Stimulated activated CD4-positive, alpha-beta T cell treated with anti-CD3 and anti-CD28 coated beads, Interleukin-2, amount 100 ng/mL, for 48 hours (primary cell): Measurements from ENCODE around the gene ETS2.

Experiments
- DNase-seq, 2 donors: peaks; one replicate each; pipeline ENCODE4 v3.0.0-alpha.2; 2020

Gene ETS2

GRCh38 chr21:38802050-38803026 lies 3.4 kb upstream of the ETS2 start:
- DNase-seq, result no peak

DNA sequence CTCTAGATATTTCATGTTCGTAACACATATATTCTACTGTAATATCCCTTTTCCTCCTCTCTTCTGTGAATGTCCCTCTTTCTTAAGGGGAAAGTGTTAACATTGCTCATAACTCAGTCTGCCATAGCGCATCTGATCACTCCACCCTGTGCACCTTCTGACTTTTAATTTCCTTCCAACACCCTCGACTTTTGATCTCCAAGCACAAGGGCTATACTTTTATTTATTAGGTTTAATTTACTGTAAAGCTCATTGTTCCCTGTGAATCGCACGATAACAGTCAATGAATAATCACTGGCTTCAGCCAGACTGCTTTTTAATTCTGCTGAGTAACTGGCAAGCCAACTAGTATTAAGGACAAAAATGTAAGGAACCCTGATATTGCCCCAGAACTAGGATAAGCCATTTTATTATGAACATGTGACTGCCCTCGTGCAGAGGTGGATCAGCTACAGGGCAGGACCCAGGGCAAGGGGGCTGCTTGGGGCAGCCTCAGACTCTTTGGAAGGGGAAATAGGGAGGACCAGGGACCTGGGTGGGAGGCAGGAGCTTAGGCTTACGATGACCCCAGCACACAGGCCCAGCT lies 2.6 kb upstream of the ETS2 start:
- DNase-seq, result no peak

GRCh38 chr21:38804030-38804788 lies 1.5 kb upstream of the ETS2 start:
- DNase-seq, result no peak

- peak; percentile 27 to 35 for DNase-seq
These were observed 871 bp upstream of the ETS2 start for GRCh38 chr21:38804789-38805327.

- peak in 1 of 2 donors; percentile 22 for DNase-seq
These were observed 618 bp downstream of the ETS2 start for GRCh38 chr21:38806153-38806941.

- no peak for DNase-seq
These were observed 1.2 kb downstream of the ETS2 start for GRCh38 chr21:38806942-38807284.

GRCh38 chr21:38807441-38807871 lies 1.7 kb downstream of the ETS2 start:
- DNase-seq, result no peak

GRCh38 chr21:38807986-38808385 lies 2.3 kb downstream of the ETS2 start:
- no peak for DNase-seq

- DNase-seq, result no peak
These were observed 3.6 kb downstream of the ETS2 start for GRCh38 chr21:38809198-38809878.

- DNase-seq, result no peak
These were observed 4.5 kb downstream of the ETS2 start for GRCh38 chr21:38810034-38810825.

DNA sequence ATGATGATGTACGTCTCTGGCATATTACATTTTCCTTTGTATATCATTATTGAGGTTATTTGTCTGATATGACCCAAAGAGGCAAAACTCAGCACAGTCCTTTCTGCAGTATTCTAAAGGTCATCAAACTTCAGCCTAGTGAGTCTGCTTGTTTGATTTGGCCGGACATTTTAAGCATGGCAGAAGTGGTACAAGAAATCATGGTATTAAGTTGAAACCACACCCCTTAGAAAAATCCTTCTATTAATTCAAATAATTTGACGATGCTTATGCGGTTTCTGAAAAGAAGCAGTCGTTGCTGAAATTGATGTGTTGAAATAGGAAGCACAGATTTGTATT lies 5.1 kb downstream of the ETS2 start:
- no peak for DNase-seq

DNA sequence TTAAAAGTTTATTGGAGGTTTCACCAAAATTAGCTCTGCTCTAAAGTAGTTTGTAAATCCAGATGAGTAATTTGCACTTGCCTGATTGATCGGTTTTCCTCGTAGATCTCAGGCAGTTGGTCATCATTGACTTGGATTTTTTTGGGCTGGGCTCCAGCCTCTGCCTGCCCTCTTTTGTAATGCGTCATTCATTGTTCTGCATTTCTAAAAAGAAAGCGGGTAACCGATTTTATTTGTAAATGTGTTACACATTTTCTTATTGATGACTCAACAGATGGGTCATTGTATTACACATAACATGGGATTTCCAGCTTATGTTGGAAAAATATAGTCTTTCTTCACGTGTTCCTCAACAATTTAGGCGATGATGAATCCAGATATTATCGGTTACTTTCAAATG lies 5.5 kb downstream of the ETS2 start:
- no peak for DNase-seq

- no peak for DNase-seq
These were observed 7.4 kb downstream of the ETS2 start for GRCh38 chr21:38813143-38813542.

DNA sequence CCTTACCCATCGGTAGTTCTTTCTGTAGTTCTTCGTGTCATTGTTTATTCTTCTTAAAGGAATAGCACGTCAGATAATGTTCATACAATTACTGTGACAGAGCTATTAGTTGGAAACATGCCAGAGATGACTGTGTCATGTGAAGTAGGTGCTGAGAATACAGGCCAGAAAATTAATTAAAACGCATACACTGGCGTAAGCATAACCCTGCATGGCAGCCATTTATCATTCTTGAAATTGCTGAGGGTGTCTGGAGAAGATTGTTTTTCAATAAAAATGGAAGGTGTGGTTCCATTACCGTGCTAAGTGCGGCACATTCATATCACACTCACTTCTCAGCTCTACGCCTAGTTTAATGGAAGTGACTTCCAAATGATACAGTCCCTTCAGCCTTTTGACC lies 7.8 kb downstream of the ETS2 start:
- DNase-seq, result no peak

DNA sequence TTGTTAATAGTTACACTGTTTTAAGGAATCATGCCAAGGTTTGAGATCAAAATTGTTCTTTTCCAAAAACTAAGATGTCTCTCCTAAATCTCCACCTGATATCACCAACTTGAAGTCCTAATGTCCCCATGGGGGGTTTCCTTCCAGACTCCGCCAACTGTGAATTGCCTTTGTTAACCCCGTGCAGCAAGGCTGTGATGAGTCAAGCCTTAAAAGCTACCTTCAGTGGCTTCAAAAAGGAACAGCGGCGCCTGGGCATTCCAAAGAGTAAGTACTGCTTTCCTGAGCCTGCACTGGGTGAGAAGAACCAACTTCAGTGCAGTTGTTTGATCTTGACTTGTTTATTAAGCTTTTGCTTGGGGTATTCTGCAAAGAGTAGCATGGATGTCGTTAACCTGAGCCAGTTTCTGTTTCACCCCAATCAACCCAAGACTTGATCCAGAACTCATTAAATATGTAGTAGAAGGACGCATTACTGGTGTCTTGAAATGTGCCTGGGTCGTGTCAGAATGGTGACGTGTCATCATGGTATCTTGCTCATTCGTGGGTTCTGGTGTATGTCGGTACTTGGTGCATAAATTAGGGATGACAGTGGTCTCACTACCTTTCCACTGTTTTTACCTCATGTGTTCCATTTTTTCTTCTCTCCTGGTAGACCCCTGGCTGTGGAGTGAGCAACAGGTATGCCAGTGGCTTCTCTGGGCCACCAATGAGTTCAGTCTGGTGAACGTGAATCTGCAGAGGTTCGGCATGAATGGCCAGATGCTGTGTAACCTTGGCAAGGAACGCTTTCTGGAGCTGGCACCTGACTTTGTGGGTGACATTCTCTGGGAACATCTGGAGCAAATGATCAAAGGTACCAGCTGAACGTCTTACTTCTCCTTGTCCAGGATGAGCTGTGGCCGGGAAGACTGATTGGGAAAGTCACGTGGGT lies 8.7 kb downstream of the ETS2 start:
- DNase-seq, result no peak

DNA sequence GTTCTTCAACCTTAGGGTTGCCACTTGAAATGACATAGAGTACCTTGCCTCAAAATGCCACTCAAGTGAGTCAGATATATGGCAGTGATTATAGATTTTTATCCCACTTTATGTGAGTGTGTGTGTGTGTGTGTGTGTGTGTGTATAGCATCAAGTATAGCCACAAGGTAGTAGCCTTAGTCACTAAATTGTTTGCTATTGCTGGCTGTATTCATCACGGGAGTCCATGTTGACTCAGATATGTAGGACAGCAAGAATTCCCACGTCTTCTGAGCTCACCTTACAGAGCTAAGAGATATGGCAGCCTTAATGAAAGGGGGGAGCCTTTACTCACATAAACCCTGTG lies 9.3 kb downstream of the ETS2 start:
- DNase-seq, result no peak

DNA sequence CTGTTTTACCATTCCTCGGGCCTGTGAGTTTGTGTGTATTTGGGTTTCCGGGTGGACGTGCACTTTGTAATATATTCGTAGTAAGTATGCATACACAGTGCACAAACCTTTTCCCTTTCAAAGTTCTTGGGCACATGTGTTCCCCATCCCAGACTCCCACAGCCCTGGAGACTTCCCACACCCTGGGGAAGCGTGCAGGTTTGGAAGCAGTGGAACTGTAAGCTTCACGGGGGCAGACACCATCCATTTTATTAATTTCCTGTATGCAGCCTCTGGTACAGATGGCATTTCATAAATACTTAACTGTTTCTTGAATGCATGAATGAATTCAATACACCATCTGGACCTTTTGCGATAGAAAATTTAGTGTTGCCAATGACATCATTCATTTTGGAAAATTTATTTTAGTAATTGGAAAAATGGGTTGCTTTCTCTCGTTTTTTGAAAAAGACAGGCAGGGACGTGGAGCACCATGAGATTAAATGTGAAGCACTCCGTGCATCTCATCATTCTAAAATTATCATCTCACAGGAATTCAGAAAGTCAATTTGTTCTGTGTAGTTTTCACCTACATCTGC lies 10.8 kb downstream of the ETS2 start:
- DNase-seq, result no peak

GRCh38 chr21:38817371-38818324 lies 11.9 kb downstream of the ETS2 start:
- DNase-seq, result no peak

- no peak for DNase-seq
These were observed 12.6 kb downstream of the ETS2 start for GRCh38 chr21:38818325-38818723.
